Astrocyte of the cerebellum (primary cell): ENCODE results near the gene SESN3.
A peak's percentile ranks its signal among the peaks of the same experiment; 100 is the strongest.

Experiments
- DNase-seq: peaks from one replicate; pipeline ENCODE4 v3.0.0-alpha.2; 2011; ENCODE audit warnings: low read depth
- H3K4me3 ChIP-seq: 2 replicates; pipeline ENCODE4 v1.5.1; 2011; ENCODE audit warnings: mild to moderate bottlenecking, low read depth, low read length, moderate library complexity
- in situ Hi-C: cut with HindIII; loops from 2 replicates; pipeline ENCODE4 v1.10.0; 2017; ENCODE audit warnings: low sequenced_read_pairs
- TF ChIP-seq, protein P1 (sequence below): IDR thresholded peaks from 2 replicates; pipeline ENCODE4 v1.5.1; 2012; ENCODE audit warnings: low read length, low read depth, moderate library complexity, mild to moderate bottlenecking; ENCODE audit errors: missing control alignments

Gene SESN3

DNA sequence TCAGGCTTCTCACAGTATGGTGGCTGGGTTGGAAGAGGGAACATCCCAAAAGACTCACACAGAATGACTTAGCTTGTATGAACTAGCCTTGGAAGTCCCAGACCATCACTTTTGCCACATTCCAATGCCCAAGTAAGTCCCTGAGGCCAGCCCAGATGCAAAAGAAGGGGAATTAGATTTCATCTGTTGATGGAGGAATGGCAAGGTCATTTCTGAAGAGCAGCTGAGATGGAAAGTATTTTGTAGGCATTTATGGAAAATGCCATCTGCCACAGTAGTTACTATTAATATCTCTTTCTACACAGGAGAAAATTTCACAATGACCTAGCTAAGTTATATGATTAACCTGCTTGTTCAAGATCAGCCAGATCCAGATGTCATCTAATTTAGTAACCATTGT lies 82.6 kb downstream of the SESN3 start:
- in situ Hi-C loops, result no loop called here
- TF ChIP-seq, protein P1, sequence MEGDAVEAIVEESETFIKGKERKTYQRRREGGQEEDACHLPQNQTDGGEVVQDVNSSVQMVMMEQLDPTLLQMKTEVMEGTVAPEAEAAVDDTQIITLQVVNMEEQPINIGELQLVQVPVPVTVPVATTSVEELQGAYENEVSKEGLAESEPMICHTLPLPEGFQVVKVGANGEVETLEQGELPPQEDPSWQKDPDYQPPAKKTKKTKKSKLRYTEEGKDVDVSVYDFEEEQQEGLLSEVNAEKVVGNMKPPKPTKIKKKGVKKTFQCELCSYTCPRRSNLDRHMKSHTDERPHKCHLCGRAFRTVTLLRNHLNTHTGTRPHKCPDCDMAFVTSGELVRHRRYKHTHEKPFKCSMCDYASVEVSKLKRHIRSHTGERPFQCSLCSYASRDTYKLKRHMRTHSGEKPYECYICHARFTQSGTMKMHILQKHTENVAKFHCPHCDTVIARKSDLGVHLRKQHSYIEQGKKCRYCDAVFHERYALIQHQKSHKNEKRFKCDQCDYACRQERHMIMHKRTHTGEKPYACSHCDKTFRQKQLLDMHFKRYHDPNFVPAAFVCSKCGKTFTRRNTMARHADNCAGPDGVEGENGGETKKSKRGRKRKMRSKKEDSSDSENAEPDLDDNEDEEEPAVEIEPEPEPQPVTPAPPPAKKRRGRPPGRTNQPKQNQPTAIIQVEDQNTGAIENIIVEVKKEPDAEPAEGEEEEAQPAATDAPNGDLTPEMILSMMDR, result no peak
- DNase-seq, result no peak
- no peak overlapping the region for H3K4me3 ChIP-seq

DNA sequence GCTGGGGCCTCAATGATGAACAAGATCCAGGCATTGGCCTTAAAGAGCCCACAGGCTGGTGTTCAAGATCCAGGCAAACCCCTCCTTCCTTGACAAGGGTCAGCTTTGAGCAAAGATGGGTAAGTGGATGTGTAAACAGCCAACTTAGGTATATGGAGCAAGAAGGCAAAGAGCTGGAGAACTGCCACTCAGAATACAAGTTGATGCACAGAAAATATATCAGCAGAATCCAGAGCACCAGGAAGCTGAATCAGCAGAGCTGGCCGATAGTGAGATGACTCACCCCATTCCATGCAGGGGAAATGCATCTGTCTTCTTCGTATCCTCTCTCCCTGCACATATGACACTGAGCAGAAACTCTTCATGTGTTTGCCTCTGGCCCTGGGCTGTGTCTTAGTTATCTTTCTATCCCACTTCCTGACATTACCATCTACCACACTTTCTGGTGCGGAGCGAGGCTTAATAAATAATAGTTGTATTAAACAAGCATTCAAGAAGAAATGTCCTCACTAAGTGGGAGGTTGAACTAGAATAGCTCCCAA lies 83.6 kb downstream of the SESN3 start:
- no peak overlapping the region for H3K4me3 ChIP-seq
- in situ Hi-C loops, result no loop called here
- TF ChIP-seq, protein P1, result no peak
- peak; percentile 68 for DNase-seq

DNA sequence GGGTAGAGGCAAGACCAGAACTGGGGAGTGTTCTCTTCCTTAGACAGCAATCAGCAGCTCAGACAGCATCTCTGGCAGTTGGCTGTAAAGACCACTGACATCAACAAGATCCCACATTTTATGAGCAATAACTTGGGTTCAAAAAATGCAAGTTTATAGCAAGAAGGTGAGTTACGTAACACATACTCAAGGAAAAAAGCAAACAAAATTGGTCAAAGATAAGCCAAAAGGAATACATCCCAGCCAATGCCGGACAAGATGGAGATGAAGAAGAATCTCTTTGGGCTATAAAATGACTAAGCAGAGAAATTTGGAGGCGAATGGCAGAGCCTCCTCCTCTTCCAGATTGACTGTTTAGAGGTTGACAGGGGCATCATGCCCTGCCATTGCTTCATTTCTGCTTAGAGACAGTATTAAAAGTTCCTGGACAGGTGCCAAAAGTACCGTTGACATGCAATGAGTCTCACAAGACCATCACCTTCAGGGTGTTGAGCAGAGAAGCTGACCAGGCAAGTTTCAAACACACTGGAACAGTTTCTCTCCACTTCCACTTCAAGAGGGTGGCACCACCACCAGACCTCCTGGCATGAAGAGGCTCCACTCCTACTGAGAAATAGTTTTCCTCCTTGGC lies 85.5 kb downstream of the SESN3 start:
- TF ChIP-seq, protein P1, result no peak
- H3K4me3 ChIP-seq, result no peak overlapping the region
- no peak for DNase-seq
- in situ Hi-C loops, result no loop called here

DNA sequence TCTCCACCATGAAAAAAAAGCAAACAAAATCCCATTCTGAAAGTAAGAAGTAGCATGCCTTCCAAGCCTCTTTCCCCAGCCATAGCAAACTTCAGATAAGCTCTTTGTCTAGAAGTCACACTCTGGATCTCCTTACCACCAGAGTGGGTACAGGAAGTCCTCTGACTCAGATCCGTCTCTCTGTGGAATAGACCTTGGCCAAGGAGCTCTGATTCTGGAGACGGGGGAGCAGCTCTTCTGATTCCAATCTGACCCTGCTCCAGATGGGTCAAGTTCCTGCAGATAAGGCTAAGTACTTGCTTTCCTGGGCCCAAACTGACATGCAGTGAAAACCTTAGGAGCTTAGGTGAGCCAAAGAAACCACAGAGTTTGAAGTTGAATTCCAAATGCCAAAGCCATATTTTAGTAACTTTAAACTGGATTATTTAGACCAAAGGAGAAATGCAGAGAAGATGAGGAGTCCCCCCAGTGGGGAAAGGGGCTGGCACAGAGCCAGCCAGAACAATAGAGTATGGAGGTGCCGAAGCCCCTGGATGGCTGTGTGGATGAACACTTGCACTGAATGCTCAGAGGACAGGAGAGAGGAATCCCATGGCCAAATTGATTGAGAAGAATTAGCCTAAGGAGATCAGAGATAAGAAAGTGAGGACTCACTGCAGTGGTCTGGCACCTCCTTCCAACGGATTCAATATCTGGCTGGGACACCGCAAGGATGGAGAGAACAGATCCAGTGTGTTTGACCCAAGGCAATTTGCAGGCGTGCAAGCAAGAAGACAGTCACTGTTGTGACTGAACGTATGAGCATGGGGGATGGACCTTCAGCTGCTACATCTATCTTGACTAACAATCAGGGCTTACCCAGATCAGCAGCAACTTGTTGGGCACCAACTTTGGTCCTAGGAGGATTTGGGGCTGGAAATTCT lies 86.4 kb downstream of the SESN3 start:
- in situ Hi-C loops, result no loop called here
- no peak for DNase-seq
- TF ChIP-seq, protein P1, result no peak
- H3K4me3 ChIP-seq, result no peak overlapping the region

DNA sequence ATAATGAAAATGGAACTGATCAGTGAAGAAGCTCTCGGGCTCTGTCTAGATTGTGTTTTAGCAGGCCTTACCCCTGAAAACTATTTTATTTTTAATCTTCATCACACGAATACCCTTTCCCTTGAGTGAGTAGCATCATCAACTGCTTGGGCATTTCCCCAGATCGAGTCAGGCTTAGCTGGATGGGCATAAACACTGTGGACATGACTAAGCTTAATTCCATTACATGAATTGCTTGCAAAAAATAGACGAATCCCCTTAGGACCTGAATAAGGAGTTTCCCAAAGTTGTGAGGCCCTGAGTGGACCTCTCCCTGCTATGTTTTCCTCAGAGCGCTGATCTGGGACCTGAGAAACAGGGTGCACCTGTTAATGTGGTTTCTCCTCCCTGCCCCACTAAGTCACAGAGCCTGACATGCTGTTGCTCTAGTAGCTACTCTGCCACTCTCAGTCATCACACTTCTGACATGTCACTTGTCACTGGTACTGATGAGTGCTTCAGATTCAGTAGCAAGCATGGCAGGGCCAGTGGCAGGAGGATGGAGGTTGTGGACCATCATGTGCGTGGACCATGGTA lies 87.8 kb downstream of the SESN3 start:
- DNase-seq, result no peak
- TF ChIP-seq, protein P1, result no peak
- in situ Hi-C loops, result no loop called here
- no peak overlapping the region for H3K4me3 ChIP-seq

DNA sequence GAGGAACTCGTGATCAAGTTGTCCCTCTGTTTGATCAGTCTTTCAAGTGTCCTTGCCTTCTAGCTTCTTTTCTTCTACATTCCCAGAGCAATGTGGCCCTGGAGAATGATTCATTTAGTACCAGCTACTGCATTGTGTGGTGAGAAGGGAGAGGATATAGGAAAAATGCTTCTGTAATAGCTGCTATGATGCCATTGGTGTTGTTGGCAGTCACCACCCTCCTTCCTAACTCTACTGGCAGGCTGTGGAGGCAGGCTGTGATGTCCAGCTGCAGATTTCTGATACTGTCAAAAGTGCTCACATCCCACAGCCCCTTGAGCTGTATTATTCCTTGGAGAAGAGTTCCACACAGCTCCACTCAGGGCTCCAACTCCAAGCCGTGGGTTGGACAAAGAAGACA lies 88.6 kb downstream of the SESN3 start:
- in situ Hi-C loops, result no loop called here
- H3K4me3 ChIP-seq, result no peak overlapping the region
- no peak for DNase-seq
- TF ChIP-seq, protein P1, result no peak
